ENCODE measurements around the gene LPP.

The LPP gene

DNA sequence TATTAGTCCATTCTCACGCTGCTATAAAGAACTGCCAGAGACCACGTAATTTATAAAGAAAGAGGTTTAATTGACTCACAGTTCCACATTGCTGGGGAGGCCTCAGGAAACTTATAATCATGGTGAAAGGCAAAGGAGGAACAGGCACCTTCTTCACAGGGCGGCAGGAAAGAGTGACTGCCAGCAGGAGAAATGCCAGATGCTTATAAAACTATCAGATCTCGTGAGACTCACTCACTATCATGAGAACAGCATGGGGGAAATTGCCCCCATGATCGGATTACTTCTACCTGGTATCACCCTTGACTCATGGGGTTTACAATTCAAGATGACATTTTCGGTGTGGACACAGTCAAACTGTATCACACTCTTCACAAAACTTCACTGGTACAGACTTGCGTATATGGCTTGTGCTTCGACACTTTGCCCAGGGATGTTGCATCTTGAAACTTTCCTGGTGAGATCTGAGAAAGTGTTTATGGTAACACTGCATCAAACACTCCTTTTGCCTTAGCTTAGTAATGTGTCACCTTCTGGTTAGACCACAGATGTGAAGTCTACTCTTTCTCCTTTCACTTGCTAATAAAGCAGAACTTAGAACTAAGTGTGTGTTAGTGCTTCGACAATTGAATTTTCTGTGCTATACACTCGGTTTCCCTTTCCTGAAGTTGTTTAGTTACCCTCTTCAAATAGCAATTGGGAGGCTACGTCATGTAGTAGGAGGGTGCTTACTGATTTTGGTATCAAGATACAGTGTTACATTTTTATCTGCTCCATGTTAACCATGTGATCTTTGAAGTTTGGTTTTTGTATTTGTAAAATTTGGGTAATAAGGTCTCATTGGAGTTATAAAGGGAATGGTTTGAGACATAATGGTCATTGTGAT is 185.7 kb downstream of the LPP start:
- DNase-seq = no peak

DNA sequence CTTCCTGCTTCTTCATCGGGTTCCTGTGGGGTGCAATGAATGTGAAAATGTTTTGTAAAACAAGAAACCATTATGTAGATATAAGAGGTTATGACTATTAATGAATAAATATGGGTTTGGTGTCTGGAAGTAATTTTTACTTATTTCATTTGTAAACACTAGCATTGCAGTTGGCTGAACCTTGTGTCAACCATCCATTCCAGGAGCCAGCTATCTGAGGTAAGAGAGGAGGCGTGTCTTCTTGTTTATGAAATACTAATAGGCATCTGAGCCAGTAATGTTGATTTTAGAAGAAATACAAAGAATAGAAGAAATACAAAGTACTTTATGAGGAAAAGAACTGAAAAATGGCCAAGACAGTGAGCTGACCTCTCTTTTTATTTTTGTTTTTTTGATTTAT is 187.5 kb downstream of the LPP start:
- no peak for DNase-seq

DNA sequence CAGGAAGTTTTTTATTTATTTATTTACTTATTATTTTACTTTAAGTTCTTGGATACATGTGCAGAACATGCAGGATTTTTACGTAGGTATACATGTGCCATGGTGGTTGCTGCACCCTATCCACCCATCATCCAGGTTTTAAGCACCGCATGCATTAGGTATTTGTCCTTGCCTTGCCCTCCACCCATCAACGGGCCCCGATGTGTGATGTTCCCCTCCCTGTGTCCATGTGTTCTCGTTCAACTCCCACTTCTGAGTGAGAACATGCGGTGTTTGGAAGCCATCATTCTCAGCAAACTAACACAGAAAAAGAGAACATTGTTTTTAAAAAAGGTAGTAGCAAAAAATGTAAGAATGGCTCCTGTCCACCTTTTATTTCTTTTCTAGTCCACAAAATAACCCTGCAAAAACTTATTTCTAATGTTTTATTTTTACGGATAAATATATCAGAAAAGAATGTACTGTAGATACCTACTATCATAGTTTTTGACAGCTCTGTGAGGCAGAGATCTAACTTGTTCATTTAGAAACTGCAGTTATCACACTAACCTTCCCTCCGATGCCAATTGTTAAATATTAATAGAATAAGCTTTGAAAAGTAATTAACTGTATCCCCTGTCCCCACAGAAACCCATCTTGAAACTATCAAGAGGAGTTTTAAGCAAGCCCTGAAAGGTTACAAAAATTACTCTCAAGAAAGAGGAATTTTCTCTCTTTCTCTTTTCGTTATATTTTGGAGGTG is 189.2 kb downstream of the LPP start:
- no peak for DNase-seq

DNA sequence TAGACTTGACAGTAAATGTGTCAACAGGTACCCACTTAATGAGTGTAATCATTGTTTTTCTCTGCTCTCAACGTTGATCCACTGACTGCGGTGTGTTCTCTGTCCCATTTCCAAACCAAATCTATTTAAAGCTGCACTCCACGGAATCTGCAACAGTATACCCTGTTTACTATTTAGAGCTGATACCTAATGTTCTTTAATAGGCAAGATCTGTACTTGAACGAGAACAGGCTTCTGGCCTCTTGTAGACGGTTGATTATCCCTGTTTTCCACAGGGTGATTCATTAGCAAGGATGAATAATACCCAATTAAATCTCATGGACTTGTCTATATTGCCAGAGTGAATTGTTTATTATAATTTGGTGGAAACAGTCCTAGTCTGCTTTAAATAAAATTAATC is 189.9 kb downstream of the LPP start:
- no peak for DNase-seq

DNA sequence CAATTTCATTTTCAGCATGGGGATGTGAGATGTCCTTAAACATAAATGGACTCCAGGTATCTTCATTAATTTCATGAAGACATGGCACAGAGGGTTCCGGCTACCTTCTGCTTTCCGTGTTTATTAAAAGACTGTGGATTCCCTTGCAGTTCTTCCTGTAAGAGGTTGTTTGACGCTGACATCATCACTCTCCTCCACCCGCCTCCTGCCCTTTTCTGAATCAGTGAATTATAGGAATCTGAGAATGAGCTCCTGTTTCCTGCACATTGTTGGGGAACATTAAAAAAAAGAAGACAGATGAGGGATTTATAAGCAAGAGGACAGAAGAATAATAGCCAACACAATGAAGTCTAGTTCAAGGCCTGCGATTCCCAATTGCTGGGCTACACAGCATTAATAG is 191.3 kb downstream of the LPP start:
- no peak for DNase-seq

DNA sequence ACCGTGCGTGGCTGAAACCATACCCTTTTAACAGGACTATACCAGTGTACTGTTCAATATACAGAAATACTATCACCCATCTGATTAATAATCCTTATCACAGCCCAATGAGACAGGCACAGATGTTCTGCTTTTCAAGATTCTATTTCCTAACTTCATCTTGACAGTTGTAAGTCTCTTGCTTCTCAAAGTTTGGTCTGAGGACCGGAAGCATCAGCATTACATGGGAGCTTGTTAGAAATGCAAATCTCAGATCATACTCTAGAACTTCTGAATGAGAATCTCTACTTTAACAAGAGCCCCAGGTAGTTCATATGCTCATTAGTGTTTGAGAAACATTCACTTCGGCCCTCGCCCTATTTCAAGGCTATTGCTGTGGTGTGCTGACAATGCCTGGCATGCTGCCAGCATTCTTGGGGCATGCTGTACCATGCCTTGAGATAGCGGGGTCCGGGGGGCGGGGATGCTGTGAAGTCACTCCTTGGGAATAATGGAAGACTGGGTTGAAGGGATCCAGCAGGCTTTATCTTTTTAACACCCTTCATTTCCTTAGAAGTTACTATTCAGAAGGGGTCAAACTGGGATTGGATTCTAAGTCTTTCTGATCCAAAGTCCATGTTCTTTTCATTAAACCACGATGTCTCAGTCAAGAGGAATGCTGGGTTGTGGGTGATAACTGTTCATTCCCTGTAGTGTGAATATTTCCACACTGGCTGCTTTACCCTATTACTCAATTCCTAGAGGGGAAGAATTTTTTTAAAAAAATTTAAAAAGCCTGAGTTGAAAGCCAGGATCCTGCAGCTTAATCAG is 194.7 kb downstream of the LPP start:
- DNase-seq = no peak

DNA sequence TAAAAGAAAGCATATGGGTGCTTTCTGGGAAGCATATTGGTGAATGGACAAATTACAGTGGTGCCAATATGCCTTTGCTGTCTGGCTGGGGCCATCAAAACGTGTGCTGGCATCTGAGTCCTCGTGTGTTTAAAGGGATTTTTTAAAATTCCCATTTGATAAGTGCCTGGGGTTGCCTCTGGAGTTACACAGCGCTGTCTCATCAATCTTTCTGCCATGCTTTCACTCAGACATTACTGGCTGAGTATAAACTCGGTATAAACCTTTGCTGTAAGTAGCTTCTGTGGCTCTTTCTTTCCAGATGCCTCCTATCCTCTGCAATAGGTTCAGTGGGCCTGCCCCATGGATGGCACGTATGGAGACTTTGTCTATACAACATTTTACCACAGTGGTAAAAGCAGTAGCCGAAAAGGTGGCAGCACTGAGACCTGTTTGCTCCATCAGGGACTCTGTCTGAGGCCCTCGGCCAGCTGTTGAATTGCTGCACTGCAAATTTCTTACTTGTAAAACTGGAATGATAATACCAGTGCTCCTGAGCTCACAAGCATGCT is 195.5 kb downstream of the LPP start:
- no peak for DNase-seq

DNA sequence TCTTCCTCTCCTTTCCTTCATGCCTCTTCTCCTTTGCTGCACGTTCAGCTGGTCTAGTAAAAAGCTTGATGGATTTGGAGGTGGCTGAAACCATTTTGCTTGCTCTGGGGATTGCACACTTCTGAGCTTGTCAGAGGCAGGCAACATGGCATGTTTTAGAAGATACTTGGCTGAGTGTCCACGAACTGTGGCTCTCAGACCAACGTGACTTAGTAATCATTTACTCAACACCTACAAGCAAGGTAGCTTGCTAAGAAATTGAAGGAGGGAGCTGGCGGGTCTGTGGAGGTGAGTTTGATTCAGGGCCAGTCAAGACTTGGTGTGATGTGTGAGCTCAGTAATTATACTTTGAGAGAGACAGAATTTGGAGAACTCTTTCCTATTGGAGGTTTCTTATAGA is 196.0 kb downstream of the LPP start:
- DNase-seq = no peak

DNA sequence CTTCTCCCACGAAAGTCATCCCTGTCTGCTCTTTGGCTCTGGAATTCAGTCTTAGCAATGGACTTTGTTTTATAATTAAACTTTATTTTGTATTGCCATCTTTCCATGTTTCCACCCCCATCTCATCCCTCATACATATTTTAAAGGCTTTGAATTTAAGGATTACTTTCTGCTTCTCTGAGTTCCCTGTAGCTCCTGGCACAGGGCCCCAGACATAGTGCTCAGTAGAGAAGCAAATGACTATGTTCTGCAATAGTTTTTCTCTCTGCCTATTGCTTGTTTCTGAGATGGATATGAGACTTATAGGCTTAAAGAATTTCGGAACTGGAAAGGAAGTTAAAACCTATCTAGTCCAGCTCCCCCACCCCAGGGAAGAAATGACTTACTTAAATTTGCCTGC is 197.0 kb downstream of the LPP start:
- no peak for DNase-seq

DNA sequence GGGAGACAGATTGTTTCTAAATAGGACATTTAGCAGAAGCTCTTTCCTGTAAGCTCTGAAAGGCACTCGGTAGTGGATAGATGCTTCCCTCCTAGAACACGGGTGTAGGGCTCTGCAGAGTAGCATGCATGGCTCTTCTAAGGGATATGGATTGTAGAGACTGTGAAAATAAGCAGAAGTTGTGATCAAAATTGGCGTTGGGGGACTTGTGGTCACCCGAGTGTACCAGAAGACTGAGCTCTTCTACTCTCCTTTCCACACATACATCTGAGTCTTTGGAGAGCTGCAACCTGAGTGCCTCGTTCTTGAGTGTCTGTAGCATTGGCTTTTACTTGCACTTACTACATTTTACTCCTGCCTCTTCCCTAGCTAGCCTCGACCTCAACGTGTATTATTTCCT is 197.7 kb downstream of the LPP start:
- DNase-seq = no peak

DNA sequence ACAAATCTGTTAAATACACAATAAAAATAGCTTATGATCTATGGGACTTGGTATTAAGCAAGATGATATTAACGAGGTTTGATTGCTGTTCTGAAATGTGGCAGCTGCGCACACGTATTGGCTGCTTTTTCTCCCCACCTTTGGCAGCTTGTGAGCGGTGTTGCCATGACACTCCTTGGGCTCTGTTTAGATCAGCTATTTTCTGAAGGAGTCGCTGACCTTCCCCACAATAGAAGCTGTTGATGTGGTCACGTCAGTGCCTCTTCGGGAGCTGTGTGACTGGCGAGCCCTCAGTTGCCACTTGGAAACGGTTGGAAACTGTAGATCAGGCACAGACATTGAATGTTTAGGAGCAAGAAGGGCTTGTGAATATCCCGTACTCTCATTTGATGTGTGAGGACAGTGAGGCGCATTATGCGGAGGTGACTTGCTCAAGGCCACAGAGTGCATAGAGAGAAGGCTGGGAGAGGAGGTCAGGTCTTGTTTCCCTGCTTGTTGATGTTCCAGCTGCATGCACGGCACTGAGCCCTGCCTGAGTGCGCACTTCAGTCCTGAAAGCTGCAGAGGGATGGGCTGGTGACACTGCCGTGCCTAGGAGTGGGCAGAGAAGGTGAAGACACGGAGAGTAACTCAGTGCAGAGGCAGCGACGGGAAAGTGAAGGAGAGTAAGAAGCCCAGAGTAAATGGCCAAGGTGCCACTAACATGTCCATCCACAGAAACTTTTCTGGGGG is 198.4 kb downstream of the LPP start:
- DNase-seq = no peak

DNA sequence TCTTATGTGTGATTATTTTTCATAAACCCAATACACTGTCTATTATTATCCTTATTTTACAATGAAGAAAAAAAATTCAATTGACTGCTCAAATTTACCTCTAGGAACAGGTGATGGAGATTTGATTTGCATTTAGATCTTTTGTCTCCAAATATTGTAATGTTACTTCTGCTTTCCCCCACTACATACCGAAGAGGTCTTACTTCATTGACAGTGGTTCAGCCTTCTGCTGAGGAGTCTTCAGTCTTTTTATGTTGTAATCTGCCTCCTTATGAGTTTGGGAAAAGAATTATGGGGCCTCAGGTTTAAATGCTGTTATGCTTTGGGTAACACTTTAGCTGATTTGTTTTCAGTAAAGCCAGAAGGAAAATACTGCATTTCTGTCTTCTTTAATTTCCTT is 199.5 kb downstream of the LPP start:
- no peak for DNase-seq

DNA sequence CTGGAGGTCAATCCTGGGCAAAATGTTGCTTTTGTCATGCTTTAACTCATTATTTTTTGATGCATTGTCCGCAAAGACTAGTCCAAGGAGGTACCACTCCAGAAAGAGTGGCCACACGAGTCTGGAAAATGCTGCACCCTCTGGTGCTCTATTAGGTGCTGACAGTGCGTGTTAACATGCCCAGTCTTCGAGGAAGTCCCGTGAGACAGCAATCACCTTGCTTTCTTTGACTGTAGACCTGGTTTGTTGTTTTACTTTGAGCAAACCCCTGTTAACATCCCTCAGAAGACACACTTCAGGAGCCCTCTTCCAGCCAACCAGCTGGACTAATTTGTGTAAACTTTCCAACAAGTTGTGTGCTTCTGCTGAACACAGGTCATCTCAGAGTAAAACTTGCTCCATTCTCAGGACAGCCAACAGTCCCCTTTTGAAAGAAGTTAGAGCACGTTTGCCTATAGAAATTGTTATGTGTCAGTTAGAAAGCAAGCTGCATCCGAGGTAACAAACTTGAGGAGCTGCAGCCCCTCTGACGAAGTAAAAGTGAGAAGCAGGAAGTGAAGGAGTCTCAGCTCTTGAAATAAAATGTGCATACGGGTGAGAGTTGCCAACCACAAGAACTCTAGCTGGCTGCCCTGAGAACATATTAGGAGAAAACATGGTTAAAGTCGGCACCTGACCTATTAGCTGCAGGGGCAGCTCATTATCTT is 205.0 kb downstream of the LPP start:
- no peak for DNase-seq

DNA sequence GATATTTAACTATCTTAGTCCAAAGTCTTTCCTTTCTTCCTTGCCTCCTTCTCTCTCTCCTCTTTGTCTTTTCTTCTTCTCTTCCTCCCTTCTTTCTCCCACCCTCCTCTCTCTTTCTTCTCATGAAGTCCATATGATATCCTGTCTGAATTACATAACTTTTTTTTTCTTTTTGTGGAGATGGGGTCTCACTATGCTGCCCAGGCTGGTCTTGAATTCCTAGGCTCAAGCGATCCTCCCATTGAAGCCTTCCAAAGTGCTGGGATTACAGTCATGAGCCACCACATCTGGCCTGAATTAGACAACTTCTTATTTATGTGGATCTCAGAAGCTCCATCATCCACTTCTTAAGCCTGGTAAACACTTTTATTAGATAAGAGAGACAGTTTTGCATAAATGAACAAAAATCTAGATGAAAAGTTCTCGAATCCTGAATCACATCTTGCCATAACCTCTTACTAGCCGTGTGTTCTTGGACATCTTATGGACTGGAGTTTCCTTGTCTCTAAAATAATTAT is 206.5 kb downstream of the LPP start:
- DNase-seq = no peak

DNA sequence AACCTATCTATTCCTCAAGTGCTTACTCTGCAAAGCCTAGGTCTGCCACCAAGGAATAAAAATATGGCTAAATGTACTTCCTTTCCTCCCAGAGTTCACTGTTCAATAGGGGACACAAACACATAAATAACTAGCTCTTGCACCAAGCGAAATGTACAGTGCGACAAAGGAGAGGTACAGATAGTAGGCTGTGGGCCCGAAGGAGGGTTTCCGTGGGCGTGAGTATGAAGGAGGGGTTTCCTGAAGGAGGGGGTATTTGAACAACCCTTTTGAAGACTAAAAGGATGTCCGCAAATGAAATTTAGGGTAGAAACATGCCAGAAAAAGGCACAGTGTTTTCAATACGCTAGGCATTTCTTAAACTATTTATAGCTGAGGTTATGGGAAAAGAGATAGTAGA is 207.9 kb downstream of the LPP start:
- no peak for DNase-seq

DNA sequence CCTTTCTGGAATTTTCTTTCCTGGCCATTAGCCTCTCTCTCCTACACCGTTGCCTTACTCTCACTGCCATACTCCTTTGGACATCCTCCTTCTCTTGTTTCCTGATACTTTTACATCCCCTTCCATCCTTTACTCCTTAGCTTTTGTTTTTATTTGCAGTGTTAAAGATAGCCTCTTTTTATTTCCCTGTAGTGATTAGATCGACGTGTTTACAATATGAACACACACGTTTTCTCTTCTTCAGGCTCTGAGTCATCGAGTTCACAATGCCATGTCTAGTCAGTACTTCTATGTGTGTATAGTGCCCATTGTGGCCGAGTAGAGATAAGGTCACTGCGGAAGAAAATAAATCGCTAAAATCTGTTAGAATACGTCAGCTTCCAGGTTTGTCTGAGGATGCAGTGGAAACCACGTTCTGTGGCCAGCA is 208.5 kb downstream of the LPP start:
- peak; percentile 90 for DNase-seq

DNA sequence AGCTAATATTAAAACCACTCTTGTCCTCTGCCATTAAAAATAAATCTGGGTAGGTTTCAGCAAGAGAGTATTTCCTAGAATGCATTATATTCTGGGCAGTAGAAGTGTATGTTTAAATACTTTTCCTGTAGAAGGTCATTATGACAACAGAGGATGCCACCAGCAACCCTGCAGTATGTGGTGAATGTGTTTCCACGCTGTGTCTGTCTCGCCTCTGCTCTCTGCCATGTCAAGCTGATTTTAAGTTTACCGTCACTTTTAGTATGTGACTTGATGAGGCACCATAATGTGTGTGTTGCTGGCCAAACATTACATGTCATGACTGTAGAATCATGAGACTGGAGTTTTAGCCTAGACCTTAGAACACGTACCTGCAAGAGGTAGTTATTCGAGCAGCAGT is 211.2 kb downstream of the LPP start:
- DNase-seq = no peak

DNA sequence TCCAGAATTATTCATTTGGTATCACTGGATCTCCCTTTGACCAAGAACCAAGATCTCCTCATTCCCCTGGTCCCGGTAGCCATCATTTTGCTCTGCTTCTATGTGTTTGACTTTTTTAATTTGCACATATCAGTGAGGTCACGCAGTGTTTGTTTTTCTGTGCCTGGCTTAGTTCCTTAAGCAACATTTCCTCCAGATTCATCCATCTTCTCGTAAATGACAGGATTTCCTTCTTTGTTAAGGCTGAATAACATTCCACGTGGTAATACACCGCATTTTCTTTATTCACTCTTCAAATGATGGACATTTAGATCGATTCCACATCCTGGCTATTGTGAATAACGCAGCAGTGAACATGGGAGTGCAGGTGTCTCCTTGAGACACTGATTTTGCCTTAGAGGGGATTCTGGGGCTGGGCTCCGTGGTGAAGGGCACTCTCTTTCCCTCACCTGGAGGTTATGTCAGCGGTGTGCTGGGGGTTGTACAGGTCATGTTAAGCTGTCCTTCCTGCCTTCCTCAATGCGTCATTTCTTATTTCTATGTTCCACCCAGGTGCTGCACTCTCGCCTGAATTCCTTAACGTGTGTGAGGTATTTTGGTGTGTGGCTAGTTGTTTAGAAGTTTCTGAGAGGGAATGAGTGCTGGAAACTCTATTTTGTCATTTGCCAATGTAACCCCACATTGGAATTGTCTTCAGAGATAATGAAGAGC is 212.2 kb downstream of the LPP start:
- no peak for DNase-seq

DNA sequence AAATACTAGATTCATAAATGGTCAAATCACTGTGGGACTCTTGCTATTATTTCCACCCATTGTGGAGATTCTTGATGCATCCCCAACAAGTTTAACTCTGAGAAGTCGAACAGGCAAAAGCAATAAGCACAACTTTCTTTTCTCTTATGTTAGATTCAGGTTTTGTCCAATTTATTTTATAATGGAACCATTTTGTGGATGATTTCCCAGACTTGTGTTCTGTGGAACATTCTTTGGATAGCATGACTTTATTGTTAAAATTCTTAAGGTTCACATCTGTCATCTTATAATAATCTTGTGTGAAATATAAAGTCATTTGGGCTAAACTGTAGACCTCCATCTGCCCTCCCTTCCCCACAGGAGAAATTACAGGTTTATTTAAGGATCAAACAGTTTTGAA is 213.7 kb downstream of the LPP start:
- no peak for DNase-seq

DNA sequence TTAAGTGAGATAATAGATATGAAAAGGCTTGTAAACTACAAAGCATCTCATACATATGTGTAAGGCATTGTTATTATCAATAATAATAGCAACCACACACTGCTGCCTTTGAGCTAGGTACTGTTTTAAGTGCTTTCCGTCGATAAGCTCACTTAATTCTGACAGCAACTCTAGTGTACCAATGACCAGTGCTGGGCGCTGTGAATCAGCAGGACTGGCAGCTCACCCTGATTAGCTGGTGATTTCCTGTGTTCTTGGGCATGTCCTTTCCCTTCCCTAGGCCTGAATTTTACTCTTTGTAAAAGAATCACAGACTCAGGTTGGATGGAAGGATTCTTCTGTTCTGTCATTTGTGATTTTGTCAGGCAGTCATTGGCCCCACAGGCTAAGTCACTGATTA is 215.6 kb downstream of the LPP start:
- no peak for DNase-seq
